Hepatocyte (in vitro differentiated cells): ENCODE measurements around the gene TMEM156. TPM values are rescaled to one million over a fixed set of nuclear protein-coding genes. Genes with fewer than 3 reads are reported as not detected.
"Not testable (repeated sequence)": the region's sequence is repeated elsewhere in the genome, so short reads cannot be mapped to it uniquely, and the experiment has no call there.

Experiments
- DNase-seq: peaks from one replicate; pipeline ENCODE4 v3.0.0-alpha.2; 2016; ENCODE audit warnings: low spot score
- H2AFZ ChIP-seq: fragments of 200-600 bp; sonication (generic); 2 replicates; pipeline ENCODE4 v1.6.0; 2016; ENCODE audit warnings: antibody characterized with exemption, mild to moderate bottlenecking
- H3K27ac ChIP-seq: fragments of 200-600 bp; sonication (generic); 2 replicates; pipeline ENCODE4 v1.5.1; 2016; ENCODE audit warnings: mild to moderate bottlenecking
- H3K27me3 ChIP-seq: fragments of 200-600 bp; sonication (generic); 2 replicates; pipeline ENCODE4 v1.6.1; 2016
- H3K36me3 ChIP-seq: fragments of 200-600 bp; sonication (generic); replicated peaks from 2 replicates; pipeline ENCODE4 v1.5.1; 2016; ENCODE audit warnings: low read depth; ENCODE audit not compliant: insufficient read depth
- H3K4me1 ChIP-seq: fragments of 200-600 bp; sonication (generic); 2 replicates; pipeline ENCODE4 v1.5.1; 2016; ENCODE audit warnings: mild to moderate bottlenecking, moderate library complexity; ENCODE audit not compliant: insufficient read depth
- H3K4me2 ChIP-seq: fragments of 200-600 bp; sonication (generic); 2 replicates; pipeline ENCODE4 v1.6.0; 2016
- H3K4me3 ChIP-seq: fragments of 200-600 bp; sonication (generic); 2 replicates; pipeline ENCODE4 v1.5.1; 2016; ENCODE audit warnings: mild to moderate bottlenecking
- H3K79me2 ChIP-seq: fragments of 200-600 bp; sonication (generic); 2 replicates; pipeline ENCODE4 v1.6.0; 2017; ENCODE audit warnings: mild to moderate bottlenecking
- H3K9me2 ChIP-seq: fragments of 200-600 bp; sonication (generic); replicated peaks from 2 replicates; pipeline ENCODE4 v1.6.0; 2017; ENCODE audit warnings: mild to moderate bottlenecking; ENCODE audit not compliant: insufficient read depth
- H3K9me3 ChIP-seq: fragments of 200-600 bp; sonication (generic); 2 replicates; pipeline ENCODE4 v1.5.1; 2016; ENCODE audit warnings: low read depth, mild to moderate bottlenecking
- H4K20me1 ChIP-seq: fragments of 200-600 bp; sonication (generic); 2 replicates; pipeline ENCODE4 v1.6.0; 2016; ENCODE audit warnings: mild to moderate bottlenecking; ENCODE audit not compliant: insufficient read depth, poor library complexity, severe bottlenecking
- CTCF ChIP-seq: fragments of 200-600 bp; sonication (generic); IDR thresholded peaks from 2 replicates; pipeline ENCODE4 v1.5.1; 2016; ENCODE audit warnings: antibody characterized with exemption, mild to moderate bottlenecking; ENCODE audit not compliant: poor library complexity
- EZH2 ChIP-seq: fragments of 200-600 bp; sonication (generic); IDR thresholded peaks from 2 replicates; pipeline ENCODE4 v1.6.1; 2016; ENCODE audit warnings: antibody characterized with exemption, mild to moderate bottlenecking, borderline replicate concordance
- EZH2phosphoT487 ChIP-seq: fragments of 200-600 bp; sonication (generic); IDR thresholded peaks from one replicate; pipeline ENCODE4 v1.6.1; 2018; ENCODE audit warnings: antibody characterized with exemption, mild to moderate bottlenecking, low read depth, moderate library complexity; ENCODE audit not compliant: unreplicated experiment, severe bottlenecking
- WGBS: methylation state at CpG from one replicate; pipeline ENCODE4 v1.1.6; 2016; ENCODE audit warnings: low lambda C conversion rate; ENCODE audit errors: missing lambda C conversion rate; 5-methylcytosine and 5-hydroxymethylcytosine counted together
- polyA plus RNA-seq: library from polyadenylated mRNA; unstranded; fragments of >200 nt; fragmentation: Nextera tagmentation; extraction: Ambion mirVana; gene quantifications from 2 replicates; pipeline ENCODE4 v1.2.1, GENCODE V29; 2016
- total RNA-seq: library from RNA; depleted of rRNA; stranded (reverse); fragments of >200 nt; gene quantifications from 2 replicates; pipeline ENCODE4 v1.2.3, GENCODE V29; 2014

The TMEM156 gene
- total and polyA plus RNA-seq, 2 experiments from 2014 or later, result 1.3 TPM; not detected in 1

GRCh38 chr4:38946919-38947318, 85.3 kb downstream of the TMEM156 start:
- 93% methylated on average over 3 of the region's 3 CpGs for WGBS
- DNase-seq, result no peak
- no peak overlapping the region for H3K27ac ChIP-seq

GRCh38 chr4:38944440-38944839, 87.8 kb downstream of the TMEM156 start:
- H2AFZ ChIP-seq, result no peak overlapping the region
- 100% methylated on average over 9 of the region's 9 CpGs for WGBS
- H3K9me2 ChIP-seq, result no peaks in the 10 kb centered on the region
- no peaks in the 10 kb centered on the region for H3K27me3 ChIP-seq
- no peak overlapping the region for H3K27ac ChIP-seq
- H3K9me3 ChIP-seq, result no peaks in the 10 kb centered on the region
- no peaks in the 10 kb centered on the region for H3K4me1 ChIP-seq
- H3K79me2 ChIP-seq, result no peaks in the 10 kb centered on the region
- H3K4me3 ChIP-seq, result no peak overlapping the region
- TF ChIP-seq EZH2phosphoT487 (no peak), EZH2 (no peak), CTCF (no peak)
- no peaks in the 10 kb centered on the region for H4K20me1 ChIP-seq
- DNase-seq, result no peak
- no peaks in the 10 kb centered on the region for H3K36me3 ChIP-seq
- no peak overlapping the region for H3K4me2 ChIP-seq

More at GRCh38 chr4:38946919-38947318, 85.3 kb downstream of the TMEM156 start:
- Histone ChIP-seq H3K9me3 (no peaks in the 10 kb centered on the region), H3K79me2 (no peaks in the 10 kb centered on the region), H3K4me3 (no peak overlapping the region), H3K4me2 (no peak overlapping the region), H3K36me3 (no peaks in the 10 kb centered on the region), H2AFZ (no peak overlapping the region), H3K9me2 (no peaks in the 10 kb centered on the region), H3K27me3 (no peaks in the 10 kb centered on the region), H3K4me1 (no peaks in the 10 kb centered on the region), H4K20me1 (no peaks in the 10 kb centered on the region)
- TF ChIP-seq CTCF, result no peak
- TF ChIP-seq EZH2phosphoT487, result no peak
- no peak for TF ChIP-seq EZH2

- no peak for TF ChIP-seq EZH2phosphoT487
- TF ChIP-seq CTCF, result no peak
- no peak for TF ChIP-seq EZH2
- Histone ChIP-seq H4K20me1 (no peaks in the 10 kb centered on the region), H3K9me2 (no peaks in the 10 kb centered on the region), H2AFZ (no peak overlapping the region), H3K4me2 (no peak overlapping the region), H3K4me1 (no peaks in the 10 kb centered on the region), H3K27me3 (no peaks in the 10 kb centered on the region), H3K79me2 (no peaks in the 10 kb centered on the region), H3K27ac (no peak overlapping the region), H3K4me3 (no peak overlapping the region), H3K9me3 (no peaks in the 10 kb centered on the region), H3K36me3 (no peaks in the 10 kb centered on the region)
- WGBS, result 76% methylated on average over 4 of the region's 4 CpGs
- DNase-seq, result peak; percentile 16
These were observed 88.9 kb downstream of the TMEM156 start for GRCh38 chr4:38943343-38943742.

- WGBS, result 82% methylated on average over 3 of the region's 3 CpGs
- H3K4me3 ChIP-seq, H3K27ac ChIP-seq, H3K79me2 ChIP-seq, H3K9me3 ChIP-seq, H2AFZ ChIP-seq, H3K36me3 ChIP-seq, H3K4me1 ChIP-seq, DNase-seq, H4K20me1 ChIP-seq, H3K27me3 ChIP-seq, H3K4me2 ChIP-seq, H3K9me2 ChIP-seq: not testable (repeated sequence)
These were observed 90.3 kb downstream of the TMEM156 start for GRCh38 chr4:38941906-38942305.
